ENCODE measurements around the gene TPX2.
"Not testable (repeated sequence)": the region's sequence is repeated elsewhere in the genome, so short reads cannot be mapped to it uniquely, and the experiment has no call there.

TPX2 gene

DNA sequence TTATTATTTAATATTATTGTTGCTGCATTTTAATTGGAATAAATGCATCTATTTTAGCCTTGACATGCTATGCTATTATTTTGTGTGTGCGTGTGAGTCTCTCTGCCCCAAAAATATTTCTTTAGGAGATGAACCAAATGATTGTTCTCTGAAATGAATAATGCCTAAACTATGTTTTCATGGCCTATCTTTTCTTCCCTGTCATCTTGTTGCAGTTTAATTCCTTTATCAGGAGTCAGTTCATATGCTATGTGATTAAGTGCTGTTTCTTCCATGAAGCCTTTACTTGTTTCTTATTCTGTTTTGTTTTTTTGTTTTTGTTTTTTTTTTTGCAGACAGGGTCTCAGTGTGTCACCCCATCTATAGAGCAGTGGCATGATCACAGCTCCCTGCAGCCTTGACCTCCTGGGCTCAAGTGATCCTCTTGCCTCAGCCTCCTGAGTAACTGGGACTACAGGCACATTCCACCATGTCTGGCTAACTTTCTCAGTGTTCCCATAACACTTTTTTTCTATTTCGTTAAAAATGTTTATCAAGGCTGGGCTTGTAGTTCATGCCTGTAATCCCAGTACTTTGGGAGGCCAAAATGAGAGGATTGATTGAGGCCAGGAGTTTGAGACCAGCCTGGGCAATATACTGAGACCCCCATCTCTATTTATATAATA lies 25.7 kb downstream of the TPX2 start:
- no peak for DNase-seq

DNA sequence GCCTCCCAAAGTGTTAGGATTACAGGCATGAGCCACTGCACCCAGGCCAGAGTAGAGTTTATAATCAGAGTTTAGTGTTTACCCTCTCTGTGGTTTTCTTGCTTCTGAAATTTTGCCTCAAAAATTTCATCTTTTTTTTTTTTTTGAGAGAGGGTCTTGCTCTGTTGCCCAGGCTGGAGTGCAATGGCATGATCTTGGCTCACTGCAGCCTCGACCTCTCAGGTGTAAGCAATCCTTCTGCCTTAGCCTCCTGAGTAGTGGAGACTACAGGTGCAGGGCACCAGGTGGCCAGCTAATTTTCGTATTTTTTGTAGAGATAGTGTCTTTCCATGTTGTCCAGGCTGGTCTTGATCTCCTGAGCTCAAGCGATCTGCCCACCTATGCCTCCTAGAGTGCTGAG lies 28.7 kb downstream of the TPX2 start:
- no peak for DNase-seq

GRCh38 chr20:31769681-31770080 lies 30.6 kb downstream of the TPX2 start:
- no peak for DNase-seq

DNA sequence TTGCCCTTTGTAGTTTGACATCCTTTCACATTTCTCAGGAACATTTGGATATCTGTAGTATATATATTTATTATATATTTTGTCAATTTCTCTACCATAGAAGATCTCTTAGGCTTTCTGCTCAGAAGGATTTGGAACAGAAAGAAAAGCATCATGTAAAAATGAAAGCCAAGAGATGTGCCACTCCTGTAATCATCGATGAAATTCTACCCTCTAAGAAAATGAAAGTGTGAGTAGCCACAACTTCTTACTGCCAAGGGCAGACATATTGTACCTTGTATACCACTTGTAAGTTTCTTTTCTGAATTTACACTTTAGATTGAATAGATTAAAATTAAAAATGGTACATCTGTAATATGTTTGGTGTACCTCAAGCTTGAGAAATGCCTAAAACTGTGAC lies 31.2 kb downstream of the TPX2 start:
- no peak for DNase-seq

DNA sequence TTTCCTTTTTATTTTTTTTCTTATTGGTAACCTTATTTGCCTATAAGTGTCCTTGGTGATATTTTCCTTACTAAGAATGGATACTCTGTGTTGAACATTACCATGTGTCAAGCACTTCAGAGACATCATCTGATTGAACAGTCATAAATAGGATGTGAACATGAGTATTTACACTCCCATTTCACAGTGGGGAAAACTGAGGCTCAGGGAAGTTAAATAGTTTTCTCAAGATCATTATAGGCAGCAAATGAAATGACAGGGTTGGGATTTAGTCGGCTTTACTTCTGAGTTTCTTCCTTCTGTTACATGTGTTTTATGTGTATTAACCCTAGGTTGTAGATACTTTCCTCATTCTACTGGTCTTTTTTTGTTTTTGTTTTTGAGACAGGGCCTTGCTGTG lies 35.3 kb downstream of the TPX2 start:
- no peak for DNase-seq

GRCh38 chr20:31780839-31781238 lies 41.7 kb downstream of the TPX2 start:
- DNase-seq = no peak

DNA sequence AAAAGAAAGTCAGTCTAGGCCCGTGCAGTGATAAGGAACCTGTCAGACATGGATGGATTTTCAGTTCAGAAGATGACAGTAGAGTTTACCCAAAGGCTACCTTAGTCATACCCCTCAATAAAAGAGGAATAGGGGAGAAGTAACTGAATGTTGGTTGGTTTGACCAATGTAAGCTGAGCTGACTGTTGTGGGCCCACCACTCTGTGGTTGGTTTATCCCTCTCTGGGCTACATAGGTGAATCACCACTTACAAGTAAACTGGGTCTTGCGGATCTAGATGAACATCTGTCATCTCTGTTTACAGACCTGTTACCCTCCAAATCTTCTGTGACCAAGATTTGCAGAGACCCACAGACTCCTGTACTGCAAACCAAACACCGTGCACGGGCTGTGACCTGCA lies 42.9 kb downstream of the TPX2 start:
- no peak for DNase-seq

DNA sequence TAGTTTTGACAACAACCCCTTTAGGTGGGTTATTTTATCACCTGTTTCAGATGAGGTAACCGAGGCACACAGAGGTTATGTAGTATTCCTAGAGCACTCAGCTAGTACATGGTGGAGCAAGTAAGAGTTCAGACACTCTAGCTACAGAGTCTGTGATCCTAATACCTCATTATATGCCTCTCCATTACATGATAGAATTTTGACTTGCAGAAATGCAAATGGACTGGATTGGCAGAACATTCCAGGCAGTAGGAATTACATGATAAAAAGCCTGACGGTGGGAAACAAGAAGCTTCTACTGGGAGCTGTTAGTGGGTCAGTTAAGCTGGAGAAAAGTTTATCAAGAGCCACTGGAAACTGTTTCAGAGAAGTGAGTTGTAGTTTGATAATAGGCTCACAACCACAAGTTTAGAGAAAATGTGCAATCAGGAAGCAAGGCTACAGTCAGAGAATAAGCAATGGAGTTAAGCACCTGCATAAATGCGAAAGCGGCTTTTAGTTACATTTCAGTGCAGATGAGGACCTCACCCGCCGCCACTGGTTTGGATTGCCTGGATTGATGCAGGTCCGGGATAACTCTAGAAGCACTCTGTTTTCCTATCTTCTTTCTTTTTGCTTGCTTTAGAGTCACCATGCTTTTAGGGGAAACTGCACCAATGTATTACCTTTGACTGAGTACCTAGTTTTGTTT lies 45.4 kb downstream of the TPX2 start:
- no peak for DNase-seq

GRCh38 chr20:31785089-31785488 lies 46.0 kb downstream of the TPX2 start:
- DNase-seq = no peak

- no peak for DNase-seq
These were observed 49.5 kb downstream of the TPX2 start for GRCh38 chr20:31788578-31788977.

GRCh38 chr20:31790401-31790800 lies 51.3 kb downstream of the TPX2 start:
- no peak for DNase-seq

GRCh38 chr20:31797364-31797763 lies 58.3 kb downstream of the TPX2 start:
- no peak for DNase-seq

GRCh38 chr20:31801508-31801907 lies 62.4 kb downstream of the TPX2 start:
- DNase-seq = no peak

GRCh38 chr20:31803552-31804291 lies 64.6 kb downstream of the TPX2 start:
- no peak for DNase-seq

DNA sequence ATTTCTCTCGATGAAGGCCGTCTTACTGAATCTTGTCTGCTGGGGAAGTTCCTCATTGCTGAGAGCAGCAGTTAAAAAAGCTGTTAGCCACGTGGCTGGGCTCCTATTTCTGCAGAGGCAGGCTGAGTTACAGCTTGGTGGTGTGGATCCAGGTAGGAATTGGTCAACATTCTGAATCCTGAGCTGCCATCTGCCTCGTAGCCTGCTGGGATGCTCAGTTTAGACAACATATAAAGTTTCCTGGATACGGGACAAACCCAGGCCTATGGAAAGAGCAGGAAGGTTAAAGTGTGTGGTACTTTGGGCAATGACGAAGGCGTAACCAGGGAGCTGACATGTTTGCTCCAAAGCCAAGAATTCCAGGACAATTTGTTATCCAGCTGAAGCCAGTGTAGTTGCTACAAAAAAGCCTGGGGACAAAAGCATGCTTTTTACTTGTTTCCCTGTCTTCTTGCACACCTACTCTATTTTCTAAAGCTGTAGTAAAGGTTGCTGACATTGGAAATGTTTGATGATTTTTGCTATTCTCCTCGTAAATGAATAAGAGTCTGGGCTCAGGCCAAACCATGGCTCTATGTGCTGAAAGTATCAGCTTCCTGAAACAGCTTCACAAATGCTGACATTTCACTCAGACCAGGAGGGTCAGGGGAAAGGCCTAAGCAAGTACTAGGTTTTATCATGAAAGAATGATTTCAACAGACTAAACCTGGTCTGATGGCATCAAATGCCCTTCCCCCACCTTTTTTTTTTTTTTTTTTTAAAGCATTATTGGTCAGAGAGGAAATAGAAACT lies 67.7 kb downstream of the TPX2 start:
- no peak for DNase-seq

DNA sequence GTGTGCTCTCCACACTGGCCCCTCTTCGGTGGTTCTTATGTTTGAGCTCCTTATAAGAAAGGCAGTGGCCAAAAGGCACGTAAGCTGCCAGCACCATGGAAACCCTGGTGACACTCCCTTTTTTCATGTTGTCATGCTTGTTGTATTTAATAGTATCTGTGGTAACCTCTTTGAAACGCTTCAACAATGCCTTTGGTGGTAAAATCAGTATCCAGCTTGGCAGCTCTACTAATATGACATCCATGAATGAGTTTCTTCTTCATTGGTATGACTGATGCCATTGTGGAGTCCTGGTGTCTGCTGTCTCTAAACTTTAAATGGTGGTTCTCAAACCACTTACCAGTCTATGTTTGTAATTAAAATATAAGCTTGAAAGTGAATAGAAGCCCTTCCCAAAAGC lies 69.4 kb downstream of the TPX2 start:
- DNase-seq = no peak

- no peak for DNase-seq
These were observed 70.6 kb downstream of the TPX2 start for GRCh38 chr20:31809661-31810060.

DNA sequence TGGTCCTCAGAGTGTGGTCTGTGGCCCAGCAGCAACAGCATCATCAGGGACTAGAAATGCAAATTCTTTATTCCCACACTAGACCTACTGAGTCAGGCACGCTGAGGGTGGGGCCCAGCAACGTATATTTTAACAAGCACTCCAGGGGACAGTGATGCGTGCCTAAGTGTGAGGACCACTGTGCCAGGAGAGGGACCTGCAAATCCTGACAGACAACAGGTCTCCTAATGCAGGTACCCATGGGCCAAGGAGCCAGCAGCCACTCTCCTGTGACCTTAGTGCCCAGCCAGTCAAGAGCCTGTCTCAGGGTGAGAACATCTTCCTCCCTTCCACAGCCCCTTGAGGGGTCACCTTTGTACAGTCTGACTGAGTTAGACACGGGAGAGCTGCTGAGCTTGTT lies 72.1 kb downstream of the TPX2 start:
- DNase-seq = no peak

- DNase-seq = no peak
These were observed 73.0 kb downstream of the TPX2 start for GRCh38 chr20:31811796-31812728.

- no peak for DNase-seq
These were observed 74.5 kb downstream of the TPX2 start for GRCh38 chr20:31813611-31814010.

DNA sequence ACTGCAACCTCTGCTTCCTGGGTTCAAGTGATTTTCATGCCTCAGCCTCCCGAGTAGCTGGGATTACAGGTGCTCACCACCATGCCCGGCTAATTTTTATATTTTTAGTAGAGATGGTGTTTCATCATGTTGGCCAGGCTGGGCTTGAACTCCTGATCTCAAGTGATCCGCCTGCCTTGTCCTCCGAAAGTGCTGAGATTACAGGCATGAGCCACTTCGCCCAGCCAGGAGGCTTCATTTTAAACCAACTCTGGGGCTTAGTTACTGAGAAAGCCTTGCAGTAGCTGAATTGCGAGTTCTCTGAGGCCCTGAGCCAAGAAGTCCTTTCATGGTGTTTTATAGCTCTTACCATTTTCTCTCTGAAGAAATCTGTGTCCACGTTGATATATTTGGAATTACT lies 75.1 kb downstream of the TPX2 start:
- DNase-seq = not testable (repeated sequence)

Data from NCI-H1092 treated with DMSO at 0.1 percent for 48 hours (cell line).